ENCODE results near the gene EHD4.

DNA sequence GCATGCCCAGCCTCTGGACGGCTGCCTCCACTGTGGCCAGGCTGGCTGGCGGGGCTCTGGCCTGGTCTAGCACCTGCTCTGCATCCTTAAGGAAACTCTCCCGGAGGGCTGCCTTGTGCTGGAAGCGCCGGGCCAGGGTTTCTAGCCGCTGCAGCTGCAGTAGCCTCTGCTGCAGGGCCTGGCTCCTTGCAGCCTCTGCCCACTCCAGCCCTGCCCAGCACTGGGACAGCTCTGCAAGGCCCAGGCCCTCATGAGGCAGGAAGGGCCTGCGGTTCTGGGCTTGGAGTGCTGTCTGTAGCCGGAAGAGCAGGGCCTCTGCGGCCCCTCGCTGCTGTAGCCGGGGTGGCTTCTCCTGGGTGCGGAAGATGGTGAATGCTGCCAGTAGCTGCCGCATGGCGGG is 86.5 kb downstream of the EHD4 start:
- TF ChIP-seq GATA3 (IDR thresholded peaks at IDR 0.05; ENCODE audit: low read depth, low read length) = no peak
- TF ChIP-seq GATA2 (IDR thresholded peaks at IDR 0.05; ENCODE audit: low read depth, low read length) = no peak
